NCI-H748 (cell line): ENCODE data around the gene FAM219A.
"Not testable (repeated sequence)": the region's sequence is repeated elsewhere in the genome, so short reads cannot be mapped to it uniquely, and the experiment has no call there.

Source experiments
- DNase-seq: peaks from one replicate; lab custom pipeline; 2025; ENCODE audit not compliant: unreplicated experiment; lab: John Stamatoyannopoulos, UW

FAM219A gene

DNA sequence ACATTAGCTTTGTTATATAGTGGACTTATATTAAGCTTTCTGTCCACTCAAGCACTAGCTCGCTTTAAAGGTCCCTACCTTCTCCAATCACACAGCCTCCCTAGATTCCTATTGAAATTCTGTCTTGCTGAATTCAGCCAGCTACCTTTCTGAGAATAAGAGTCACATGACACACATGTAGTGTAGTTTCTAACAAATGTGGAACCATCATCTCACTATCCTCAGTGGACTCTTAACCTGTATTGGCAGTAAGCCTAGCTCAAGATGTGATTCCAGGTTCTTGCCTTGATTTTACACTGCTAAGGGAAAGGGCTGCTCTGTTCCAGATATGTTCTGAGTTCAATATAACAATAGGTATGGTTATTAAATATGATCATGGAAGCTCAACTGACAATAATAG, 11.4 kb downstream of the FAM219A start:
- no peak for DNase-seq

DNA sequence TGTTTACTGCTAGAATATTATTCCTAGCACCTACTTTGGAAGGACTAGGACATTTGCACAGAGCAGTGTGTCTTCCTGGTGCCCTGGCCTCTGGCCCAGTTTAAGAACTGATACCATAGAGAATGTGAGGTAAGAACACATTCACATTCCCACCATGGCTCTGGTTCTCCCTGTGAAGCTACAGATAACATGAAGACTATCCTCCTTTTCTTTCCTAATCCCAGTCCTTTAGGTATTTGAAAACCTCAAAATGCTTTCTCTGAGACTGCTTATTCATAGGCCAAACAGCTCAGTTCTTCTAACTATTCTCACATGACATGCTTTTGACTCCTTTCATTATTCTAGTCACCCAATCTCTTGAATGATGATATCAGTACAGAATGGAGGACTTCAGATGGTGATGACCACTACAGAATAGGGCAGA, 11.9 kb downstream of the FAM219A start:
- DNase-seq: no peak

DNA sequence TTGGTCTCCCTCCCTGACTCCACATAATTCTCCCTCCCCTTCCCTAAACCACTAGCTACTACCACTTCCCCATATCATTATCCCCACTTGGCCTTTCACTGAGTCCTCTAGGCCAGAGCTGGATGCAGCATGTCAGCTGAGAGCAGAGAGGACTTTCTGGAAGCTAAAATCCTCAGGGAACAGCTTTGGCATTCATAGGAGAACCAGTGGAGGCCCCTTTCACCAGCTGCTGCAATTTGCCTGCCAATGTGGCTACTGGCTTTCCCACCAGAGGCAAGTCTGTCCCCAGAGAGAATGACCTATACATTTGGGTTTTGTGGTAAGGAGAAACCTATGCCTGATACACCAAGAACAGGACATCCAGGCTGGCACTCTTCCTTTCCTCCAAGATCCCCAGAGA, 14.4 kb downstream of the FAM219A start:
- DNase-seq: no peak

DNA sequence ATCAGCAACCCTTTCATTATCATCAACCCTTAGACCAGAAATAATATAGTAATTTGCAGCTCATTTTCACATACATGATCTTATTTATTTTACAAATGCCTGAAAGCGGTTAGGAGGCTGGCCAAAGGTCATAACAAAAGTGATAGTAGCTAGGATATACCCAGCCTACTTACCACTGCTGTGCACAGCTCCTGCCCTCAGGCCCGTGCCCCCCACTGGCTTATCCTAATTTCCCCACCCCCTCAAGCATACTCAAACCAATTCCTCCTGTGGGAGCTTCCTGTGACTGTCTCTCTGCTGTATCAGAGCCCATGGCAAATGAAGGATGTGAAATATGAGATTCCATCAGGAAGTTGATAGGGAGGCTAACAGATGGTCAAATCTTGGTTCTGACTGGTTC, 14.8 kb downstream of the FAM219A start:
- no peak for DNase-seq

DNA sequence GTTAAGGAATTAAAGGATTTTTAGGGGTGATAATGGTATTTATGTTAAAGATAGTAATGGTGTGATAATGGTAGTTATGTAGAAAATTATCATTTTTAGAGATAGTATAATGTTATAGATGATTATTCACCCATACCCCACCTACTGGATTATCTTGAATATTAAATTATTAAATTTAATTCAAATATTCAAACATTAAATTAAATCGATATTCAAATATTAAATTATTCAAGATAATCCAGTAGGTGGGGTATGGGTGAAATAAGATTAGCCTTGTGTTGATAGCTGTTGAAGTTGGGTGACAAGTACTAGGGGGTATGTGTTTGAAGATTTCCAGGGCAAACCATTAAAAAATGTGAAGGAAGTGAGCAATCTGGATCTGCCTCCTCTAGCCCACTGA, 15.6 kb downstream of the FAM219A start:
- no peak for DNase-seq

DNA sequence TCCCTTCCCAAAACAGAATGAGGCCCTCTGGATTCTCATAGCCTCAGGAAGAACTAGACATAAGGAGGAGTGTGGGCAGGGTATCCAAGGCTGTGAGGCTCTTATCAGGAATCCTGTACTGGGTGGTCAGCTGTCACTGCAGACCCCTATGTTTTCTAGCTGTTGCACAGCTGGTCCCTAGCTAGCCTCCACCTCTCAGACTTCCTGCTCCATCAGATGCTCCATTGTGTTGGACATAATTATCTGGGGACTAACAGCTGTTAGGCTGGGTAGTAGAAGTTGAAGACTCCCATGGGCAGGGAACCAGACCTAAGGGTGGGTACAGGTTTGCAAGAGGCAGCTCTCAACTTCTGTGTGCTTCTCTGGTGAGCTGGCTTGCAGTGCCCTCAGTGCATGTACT, 18.4 kb downstream of the FAM219A start:
- DNase-seq: peak; percentile 21

DNA sequence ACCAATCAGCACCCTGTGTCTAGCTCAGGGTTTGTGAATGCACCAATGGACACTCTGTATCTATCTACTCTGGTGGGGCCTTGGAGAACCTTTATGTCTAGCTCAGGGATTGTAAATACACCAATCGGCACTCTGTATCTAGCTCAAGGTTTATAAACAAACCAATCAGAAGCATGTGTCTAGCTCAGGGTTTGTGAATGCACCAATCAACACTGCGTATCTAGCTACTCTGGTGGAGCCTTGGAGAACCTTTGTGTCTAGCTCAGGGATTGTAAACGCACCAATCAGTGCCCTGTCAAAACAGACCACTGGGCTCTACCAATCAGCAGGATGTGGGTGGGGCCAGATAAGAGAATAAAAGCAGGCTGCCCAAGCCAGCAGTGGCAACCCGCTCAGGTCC, 19.9 kb downstream of the FAM219A start:
- not testable (repeated sequence) for DNase-seq

DNA sequence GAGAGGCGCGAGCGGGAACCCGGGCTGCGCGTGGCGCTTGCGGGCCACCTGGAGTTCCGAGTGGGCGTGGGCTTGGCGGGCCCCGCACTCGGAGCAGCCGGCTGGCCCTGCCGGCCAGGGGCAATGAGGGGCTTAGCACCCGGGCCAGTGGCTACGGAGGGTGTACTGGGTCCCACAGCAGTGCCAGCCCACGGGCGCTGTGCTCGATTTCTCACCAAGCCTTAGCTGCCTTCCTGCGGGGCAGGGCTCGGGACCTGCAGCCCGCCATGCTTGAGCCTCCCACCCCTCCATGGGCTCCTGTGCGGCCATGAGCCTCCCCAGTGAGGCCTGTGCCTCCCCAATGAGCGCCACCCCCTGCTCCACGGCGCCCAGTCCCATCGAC, 20.5 kb downstream of the FAM219A start:
- not testable (repeated sequence) for DNase-seq

DNA sequence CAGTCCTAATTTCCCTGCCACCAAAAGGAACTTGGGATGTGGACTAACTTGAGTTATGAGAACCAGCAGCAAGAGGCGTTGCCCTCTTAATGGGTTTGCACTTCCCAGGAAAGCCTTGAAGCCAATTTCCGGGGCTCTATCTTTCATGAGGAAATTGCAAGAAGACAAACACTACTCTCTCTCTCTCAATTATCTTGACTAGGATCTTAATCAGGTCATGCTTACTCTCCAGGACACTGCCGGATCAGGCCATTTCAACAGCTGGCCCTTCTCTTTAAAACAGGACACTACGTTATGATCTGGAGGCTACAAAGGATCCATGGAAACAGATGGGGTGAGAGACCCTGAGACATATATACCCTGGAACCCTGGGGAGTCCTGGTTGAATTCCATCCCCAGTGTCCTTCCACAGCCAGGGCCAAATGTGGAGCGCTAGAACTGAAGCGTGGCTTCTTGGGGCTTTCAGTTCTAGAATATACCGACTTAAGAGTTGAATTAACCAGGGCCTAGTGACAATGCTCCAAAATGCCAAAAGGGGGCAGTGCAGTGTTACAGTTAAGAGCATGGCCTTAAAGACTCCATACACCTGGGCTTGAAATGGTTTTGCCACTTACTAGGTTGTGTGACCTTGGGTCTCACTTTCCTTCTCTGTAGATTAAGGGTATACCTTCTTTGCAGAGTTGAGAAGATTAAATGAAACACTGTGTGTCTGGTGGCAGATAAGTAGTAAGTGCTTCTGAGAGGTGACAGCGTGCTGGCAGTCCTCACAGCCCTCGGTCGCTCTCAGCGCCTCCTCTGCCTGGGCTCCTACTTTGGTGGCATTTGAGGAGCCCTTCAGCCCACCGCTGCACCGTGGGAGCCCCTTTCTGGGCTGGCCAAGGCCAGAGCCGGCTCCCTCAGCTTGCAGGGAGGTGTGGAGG, 21.1 kb downstream of the FAM219A start:
- peak; percentile 84 for DNase-seq

DNA sequence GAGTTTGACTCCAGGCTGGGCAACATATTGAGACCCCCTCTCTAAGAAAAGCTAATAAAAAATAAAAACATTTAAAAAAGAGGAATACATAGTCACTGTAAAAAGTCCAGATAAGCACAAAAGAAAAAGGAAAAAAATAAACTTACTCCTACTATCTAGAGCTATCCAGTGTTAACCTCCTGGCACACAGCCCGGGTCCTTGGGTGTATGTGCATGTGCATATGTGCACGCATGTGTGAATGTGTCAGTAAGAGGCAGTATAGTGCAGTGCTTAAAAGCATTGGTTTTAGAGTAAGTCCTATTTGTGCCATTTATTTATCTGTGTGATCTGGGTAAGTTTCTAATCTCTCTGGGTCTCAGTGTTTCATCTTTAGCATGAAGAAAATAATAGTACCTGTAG, 26.7 kb downstream of the FAM219A start:
- DNase-seq: no peak

DNA sequence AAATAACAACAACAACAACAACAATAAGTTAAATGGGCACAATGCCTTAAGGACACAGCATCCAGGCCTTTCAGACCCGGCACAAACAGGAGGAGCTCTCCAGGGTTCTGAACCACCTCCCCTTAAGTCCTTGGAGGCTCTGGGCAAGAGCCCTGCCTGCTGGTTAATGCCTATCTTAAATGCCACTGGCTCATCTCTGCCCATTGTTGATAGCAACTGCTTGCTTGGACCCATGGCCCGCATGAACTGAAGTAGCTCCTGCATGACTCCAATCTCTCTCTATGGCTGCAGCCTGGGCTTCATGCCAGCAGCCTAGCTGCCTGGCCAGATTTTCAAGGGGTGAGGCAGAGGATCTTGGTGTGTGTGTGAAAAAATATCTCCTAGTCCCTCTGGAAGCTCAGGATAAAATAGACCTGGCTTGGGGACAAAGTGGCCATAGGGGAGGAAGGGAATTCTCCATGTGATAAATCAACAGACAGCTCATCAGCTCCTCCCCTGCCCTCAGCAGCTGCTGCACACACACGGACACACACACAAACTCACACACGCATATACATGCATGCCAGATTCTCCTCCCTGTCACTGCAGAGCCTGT, 27.4 kb downstream of the FAM219A start:
- DNase-seq: peak; percentile 52

DNA sequence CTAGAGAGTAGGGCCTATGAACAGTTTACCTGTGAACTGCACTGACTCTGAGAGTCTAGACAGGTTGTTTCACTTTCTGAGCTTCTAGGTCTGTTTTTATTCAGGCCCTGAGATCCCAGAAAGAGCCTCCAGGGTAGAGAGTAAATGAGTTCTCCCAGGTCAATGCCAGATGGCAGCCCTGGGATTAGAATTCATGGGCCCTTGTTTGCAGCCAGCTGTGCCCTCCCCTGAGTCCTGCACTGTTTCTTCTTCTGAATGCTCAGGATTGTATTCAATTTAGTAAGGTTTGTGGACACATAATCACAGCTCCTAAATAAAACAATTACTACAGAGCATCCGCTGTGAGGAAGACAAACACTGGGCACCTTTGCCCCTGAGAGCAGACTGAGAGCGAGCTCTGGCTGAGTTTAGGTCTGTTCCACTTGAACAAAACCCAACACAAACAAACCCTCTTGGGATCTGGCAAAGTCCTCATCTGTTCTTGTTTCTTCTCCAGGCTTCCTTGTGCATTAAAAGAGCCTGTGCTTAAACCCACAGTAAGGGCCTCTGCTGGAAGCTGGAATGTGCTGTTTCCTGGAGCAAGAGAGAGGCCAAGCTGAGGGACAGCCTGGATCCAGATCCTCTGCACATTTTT, 29.9 kb downstream of the FAM219A start:
- peak; percentile 54 for DNase-seq

DNA sequence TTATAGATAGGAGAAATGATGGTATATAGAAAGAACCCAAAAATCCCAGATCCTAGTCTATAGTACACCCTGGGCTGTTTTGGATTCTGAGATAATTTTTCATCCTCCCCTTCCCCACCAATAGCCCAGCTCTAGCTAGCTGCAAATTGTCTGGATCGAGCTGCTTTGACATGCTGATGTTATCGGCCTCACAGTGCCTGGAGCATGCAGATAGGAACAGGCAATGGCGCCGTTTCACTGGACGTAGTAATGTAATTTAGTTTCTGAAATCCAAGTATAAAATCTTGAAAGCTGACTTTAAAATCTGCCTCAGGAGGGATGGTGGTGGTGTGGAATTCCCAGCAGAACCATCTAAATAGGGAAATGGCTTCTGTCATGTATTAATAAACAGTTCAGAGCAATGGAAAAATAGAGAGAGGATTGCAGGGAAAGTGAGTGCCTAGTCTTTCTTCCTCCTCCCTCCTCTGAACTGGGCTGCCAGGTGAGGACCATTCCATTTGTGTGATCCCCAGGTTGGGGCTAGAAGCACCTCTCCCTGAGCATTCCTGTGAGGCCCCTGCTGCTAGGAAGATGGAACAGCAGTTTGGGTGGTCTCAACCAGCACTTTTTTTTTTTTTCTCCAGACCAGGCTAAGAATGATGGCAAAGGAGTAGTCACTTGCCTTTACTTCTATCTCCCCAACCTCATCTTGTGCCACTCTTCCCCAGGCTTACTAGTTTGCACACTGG, 31.9 kb downstream of the FAM219A start:
- DNase-seq: no peak

DNA sequence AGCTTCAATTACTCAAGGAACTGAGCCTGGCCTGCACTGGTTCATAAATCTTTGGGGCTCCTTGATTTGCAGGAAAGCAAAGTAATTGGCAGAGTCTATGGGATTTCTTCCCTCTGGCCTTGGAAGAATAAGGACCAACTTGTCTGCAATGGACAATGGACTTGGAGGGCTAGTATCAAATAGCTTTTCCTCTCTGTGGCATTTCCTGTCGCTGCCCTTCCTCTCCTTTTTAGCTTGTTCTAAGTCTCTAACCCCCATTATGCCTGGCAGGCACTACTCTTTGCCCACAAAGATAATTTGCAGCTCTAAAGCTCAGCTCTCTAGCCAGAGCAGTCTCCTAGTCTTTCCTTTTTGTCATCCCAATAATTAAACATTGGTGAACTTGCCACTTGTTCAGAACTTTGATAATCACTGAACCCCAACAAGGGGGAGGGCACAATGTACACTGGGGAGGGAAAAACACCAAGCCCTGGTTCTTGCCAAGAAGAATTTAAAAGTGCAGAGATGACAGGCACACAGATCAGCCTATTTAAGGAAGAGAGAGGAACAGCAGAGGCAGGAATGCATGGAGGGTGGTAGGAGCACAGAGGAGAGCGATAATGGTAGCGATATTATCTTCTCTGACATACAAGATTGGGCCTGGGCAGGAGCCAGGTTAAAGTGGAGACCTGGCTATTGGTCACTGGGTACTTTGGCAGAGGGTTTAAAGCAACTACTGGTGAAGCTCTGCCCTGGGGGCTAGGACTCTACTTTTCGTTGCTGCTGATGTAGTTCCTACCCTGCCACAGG, 38.5 kb downstream of the FAM219A start:
- no peak for DNase-seq

DNA sequence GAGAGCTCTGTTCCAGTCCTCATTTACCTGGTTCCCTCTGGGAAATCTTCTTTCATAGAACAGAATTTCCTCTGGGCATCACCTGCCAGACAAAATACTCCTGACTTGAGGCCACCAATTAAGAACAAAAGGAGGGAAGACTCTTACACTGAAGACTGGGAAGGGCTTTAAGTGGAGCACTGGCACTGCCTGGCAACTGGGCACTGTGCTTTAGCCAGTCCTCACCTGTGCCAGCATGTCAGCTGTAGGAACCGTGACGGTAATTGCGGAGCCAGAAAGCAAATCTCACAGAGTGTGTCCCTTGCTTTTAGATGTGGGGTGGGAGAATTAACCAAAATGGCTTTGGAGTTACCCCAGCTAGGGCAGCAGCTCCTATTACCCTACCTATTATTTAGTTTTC, 40.6 kb downstream of the FAM219A start:
- DNase-seq: no peak

DNA sequence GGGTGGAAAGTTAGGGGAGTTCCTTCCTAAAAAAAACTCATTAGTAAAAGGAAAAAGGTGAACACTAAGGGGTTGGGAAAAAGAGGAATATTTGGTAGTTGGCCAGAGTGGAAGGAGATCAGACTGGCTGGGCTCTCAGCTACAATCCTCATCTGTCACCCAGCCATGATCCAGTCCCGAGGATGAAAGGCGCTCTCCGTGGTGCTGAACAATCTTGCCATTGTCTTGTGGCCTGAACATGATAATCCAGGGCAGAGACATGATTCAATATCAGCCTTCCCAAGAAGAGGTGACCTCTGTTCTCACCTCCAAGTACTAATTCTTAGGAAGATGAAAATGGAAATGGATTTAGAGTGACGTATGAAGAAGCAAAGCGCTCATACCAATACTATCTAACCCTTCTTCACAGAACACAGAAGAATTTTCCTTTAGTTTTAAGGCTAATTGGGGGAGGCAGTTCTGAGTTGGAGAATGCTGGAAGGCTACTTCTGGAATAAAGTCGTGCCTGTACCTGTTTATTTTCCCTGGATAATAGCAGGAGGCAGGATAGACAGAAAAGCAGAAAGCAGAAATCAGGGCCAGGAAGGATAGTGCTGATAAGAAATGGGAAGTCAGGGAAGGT, 45.0 kb downstream of the FAM219A start:
- no peak for DNase-seq

DNA sequence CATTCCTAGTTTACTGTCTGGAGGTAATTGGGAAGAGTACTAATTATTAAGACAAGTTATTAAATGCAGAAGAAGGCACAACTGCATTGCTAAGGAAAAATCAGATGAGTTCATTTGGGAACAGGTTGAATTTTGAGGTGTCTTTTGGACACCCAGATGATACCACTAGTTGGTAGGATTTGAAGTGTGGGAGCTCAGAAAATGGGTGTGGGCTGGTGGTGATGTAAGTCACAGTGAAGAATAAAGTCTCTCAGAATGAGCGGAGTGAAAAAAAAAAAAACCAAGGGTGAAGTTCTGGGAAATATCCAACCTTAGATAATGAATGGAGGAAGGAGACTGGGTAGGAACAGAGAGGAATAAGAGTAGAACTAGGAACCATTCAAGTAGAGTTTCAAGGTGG, 46.0 kb downstream of the FAM219A start:
- DNase-seq: no peak

DNA sequence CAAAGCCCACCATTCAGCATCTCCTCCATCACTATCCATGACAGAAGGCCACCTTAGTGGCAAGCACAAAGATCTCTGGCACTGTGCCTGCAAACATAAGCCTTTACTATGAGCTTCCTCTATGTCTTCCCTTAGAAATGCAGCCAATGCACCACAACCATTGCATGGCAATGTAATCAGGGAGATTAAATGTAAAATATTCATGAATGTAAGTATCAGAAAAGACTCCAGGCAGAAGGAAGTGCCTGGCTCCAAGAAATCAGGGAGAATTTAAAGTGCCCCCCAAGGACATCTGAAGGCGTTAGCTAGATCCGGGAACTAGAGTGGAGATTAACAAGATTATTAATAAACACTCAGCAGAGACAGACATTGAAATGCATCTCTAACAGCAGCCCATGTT, 49.2 kb downstream of the FAM219A start:
- no peak for DNase-seq

DNA sequence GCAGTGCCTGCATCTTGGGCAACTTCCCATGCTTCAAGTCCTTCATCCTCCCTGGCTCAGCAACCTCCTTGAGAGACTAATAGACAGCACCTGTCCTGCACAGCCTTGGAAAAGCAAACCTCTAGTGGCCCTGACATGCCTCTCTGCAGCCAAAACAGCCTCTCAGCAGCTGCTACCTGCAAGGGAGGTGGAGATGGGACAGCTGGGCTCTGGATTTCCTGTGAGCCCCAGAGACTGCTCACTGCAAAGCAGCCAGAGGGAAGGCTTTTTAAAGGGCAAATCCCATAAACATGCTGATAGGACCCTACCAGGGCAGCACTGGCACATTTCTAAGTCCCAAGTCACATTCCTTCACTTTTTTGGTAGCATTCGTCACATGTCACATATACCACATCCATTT, 50.2 kb downstream of the FAM219A start:
- no peak for DNase-seq

DNA sequence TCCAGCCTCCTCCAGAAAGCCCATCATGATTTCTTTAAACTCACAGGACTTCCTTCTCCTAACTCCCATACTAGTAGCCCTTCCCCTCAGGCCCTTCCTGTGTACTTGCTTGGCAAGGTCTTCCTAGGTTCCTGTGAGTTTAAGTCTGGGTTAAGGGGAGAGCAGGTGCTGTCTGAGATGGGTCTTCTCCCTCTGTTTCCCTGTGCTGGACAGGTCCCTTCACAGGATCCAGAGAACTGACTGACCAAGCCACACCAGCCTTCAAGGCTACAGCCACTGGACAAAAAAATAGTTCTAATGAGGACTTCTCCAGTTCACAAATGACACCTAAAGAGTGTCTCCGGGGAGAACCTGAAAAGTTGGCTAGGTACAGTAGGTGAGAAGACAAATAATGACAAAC, 52.2 kb downstream of the FAM219A start:
- DNase-seq: no peak
